A549 (cell line): ENCODE measurements around the gene TCERG1L. TPM values are rescaled to one million over a fixed set of nuclear protein-coding genes. Genes with fewer than 3 reads are reported as not detected.

Experiments used
- ATAC-seq, 2 experiments: fragments of 200-7000 bp in 1 of 2; fragments of >200 bp in 1 of 2; cut with Nextera tagmentation in 1 of 2; cut with Tn5 transposase in 1 of 2; 3 replicates each; pipeline versions ENCODE4 v1.8.0 to v1.9.1; 2018 to 2020; ENCODE audit warnings: mild to moderate bottlenecking in 1 of 2, moderate library complexity in 1 of 2
- CTCF ChIA-PET: fragments of 300-600 bp; sonication (Branson Sonifier 250); formaldehyde crosslinking; extraction: SDS; loops from one replicate; lab custom pipeline; 2021; ENCODE audit warnings: antibody characterized with exemption, inconsistent platforms; lab: Yijun Ruan, JAX
- POLR2A ChIA-PET: fragments of 350-600 bp; formaldehyde crosslinking; extraction: SDS; loops from one replicate; lab custom pipeline; 2021; ENCODE audit warnings: antibody characterized with exemption, inconsistent platforms; lab: Yijun Ruan, JAX
- DNase-seq, 2 experiments: peaks; one replicate each; pipeline versions ENCODE4 v3.0.0 to v3.0.0-alpha.2; 2011 to 2016; ENCODE audit warnings: low read depth in 1 of 2, low spot score in 1 of 2
- FAIRE-seq: peaks from 2 replicates; lab custom pipeline; 2011; peaks lifted over from hg19 to GRCh38; lab: Jason Lieb, UNC
- H3K27ac ChIP-seq, 2 experiments: fragments of >200 bp; sonication (Bioruptor Twin); formaldehyde crosslinking; 3 replicates each; pipeline ENCODE4 v1.5.1; 2016 to 2017
- H3K4me1 ChIP-seq: fragments of >200 bp; sonication (Bioruptor Twin); formaldehyde crosslinking; 3 replicates; pipeline ENCODE4 v1.6.1; 2016
- H3K4me2 ChIP-seq: fragments of >200 bp; sonication (Bioruptor Twin); formaldehyde crosslinking; 3 replicates; pipeline ENCODE4 v1.6.1; 2016
- H3K4me3 ChIP-seq: fragments of >200 bp; sonication (Bioruptor Twin); formaldehyde crosslinking; 3 replicates; pipeline ENCODE4 v1.5.1; 2016
- H3K9me3 ChIP-seq: fragments of >200 bp; sonication (Bioruptor Twin); formaldehyde crosslinking; 3 replicates; pipeline ENCODE4 v1.6.1; 2016
- BHLHE40 ChIP-seq: IDR thresholded peaks from 2 replicates; pipeline ENCODE4 v1.6.1; 2012; ENCODE audit warnings: low read depth, low read length, inconsistent platforms
- CBX2 ChIP-seq: fragments of 200-600 bp; sonication (generic); IDR thresholded peaks from 2 replicates; pipeline ENCODE4 v1.6.1; 2016; ENCODE audit warnings: low read depth, mild to moderate bottlenecking, borderline replicate concordance
- CHD2 ChIP-seq: fragments of 150-350 bp; IDR thresholded peaks from 2 replicates; pipeline ENCODE4 v1.6.1; 2014; ENCODE audit warnings: low read length; ENCODE audit not compliant: partially characterized antibody
- CHD4 ChIP-seq: fragments of 200-600 bp; sonication (generic); IDR thresholded peaks from 2 replicates; pipeline ENCODE4 v1.6.1; 2016; ENCODE audit warnings: antibody characterized with exemption, mild to moderate bottlenecking, borderline replicate concordance
- EHF ChIP-seq: fragments of 250-450 bp; sonication (Bioruptor Pico); IDR thresholded peaks from 2 replicates; pipeline ENCODE4 v1.5.0; 2020; ENCODE audit warnings: mild to moderate bottlenecking
- EHMT2 ChIP-seq: fragments of 200-600 bp; sonication (generic); IDR thresholded peaks from 2 replicates; pipeline ENCODE4 v1.6.1; 2016; ENCODE audit warnings: antibody characterized with exemption, low read depth, mild to moderate bottlenecking, moderate library complexity
- EP300 ChIP-seq, 2 experiments: fragments of >200 bp; sonication (Bioruptor Twin); formaldehyde crosslinking; IDR thresholded peaks; 2 replicates in 1 of 2; 3 replicates in 1 of 2; pipeline ENCODE4 v1.6.1; 2016 to 2017
- FOSB ChIP-seq: fragments of 250-450 bp; sonication (Bioruptor Pico); IDR thresholded peaks from 2 replicates; pipeline ENCODE4 v1.5.0; 2020; ENCODE audit warnings: mild to moderate bottlenecking, moderate library complexity
- FOSL2 ChIP-seq, 2 experiments: fragments of 450-650 bp in 1 of 2; fragments of >200 bp in 1 of 2; sonication (Bioruptor Twin) in 1 of 2; formaldehyde crosslinking; IDR thresholded peaks; 2 replicates each; pipeline versions ENCODE4 v1.5.0 to v1.6.1; 2016 to 2020; ENCODE audit warnings: mild to moderate bottlenecking in 1 of 2, moderate library complexity in 1 of 2
- HDAC2 ChIP-seq: fragments of 200-600 bp; sonication (generic); IDR thresholded peaks from 2 replicates; pipeline ENCODE4 v1.6.1; 2016
- MAFK ChIP-seq: fragments of 450-650 bp; IDR thresholded peaks from 2 replicates; pipeline ENCODE4 v1.6.1; 2014; ENCODE audit not compliant: partially characterized antibody
- NFE2L2 ChIP-seq: fragments of 150-350 bp; conservative IDR thresholded peaks from 2 replicates; pipeline ENCODE4 v1.6.1; 2014; ENCODE audit warnings: low read length
- NPAS2 ChIP-seq: fragments of 250-450 bp; sonication (Bioruptor Pico); IDR thresholded peaks from 2 replicates; pipeline ENCODE4 v1.8.0; 2022; ENCODE audit warnings: mild to moderate bottlenecking, moderate library complexity, borderline replicate concordance
- NR3C1 ChIP-seq: fragments of >200 bp; sonication (Bioruptor Twin); formaldehyde crosslinking; IDR thresholded peaks from 3 replicates; pipeline ENCODE4 v1.6.1; 2017
- PHF8 ChIP-seq: fragments of 200-600 bp; sonication (generic); IDR thresholded peaks from 2 replicates; pipeline ENCODE4 v1.6.1; 2016; ENCODE audit warnings: low read depth, mild to moderate bottlenecking, antibody characterized with exemption, moderate library complexity, borderline replicate concordance
- RFX5 ChIP-seq: fragments of 450-650 bp; IDR thresholded peaks from 2 replicates; pipeline ENCODE4 v1.7.1; 2014; ENCODE audit warnings: antibody characterized with exemption, mild to moderate bottlenecking, moderate library complexity
- SMC3 ChIP-seq: fragments of >200 bp; sonication (Bioruptor Twin); formaldehyde crosslinking; IDR thresholded peaks from 3 replicates; pipeline ENCODE4 v1.6.1; 2018; ENCODE audit warnings: inconsistent platforms
- SREBF2 ChIP-seq: fragments of 450-650 bp; IDR thresholded peaks from 2 replicates; pipeline ENCODE4 v1.6.1; 2014; ENCODE audit warnings: mild to moderate bottlenecking, moderate library complexity
- TFCP2L1 ChIP-seq: fragments of 250-450 bp; sonication (Bioruptor Pico); IDR thresholded peaks from 2 replicates; pipeline ENCODE4 v1.5.0; 2021; ENCODE audit warnings: mild to moderate bottlenecking
- TP53 ChIP-seq: fragments of 250-450 bp; sonication (Bioruptor Pico); IDR thresholded peaks from 2 replicates; pipeline ENCODE4 v1.5.0; 2021; ENCODE audit warnings: mild to moderate bottlenecking, moderate library complexity
- USF2 ChIP-seq: fragments of 450-650 bp; IDR thresholded peaks from 2 replicates; pipeline ENCODE4 v1.6.1; 2014; ENCODE audit warnings: antibody characterized with exemption
- ZFP36 ChIP-seq: fragments of 450-650 bp; IDR thresholded peaks from 2 replicates; pipeline ENCODE4 v1.6.1; 2014; ENCODE audit warnings: borderline replicate concordance; ENCODE audit not compliant: partially characterized antibody
- ZSCAN20 ChIP-seq: fragments of 250-450 bp; sonication (Bioruptor Pico); IDR thresholded peaks from 2 replicates; pipeline ENCODE4 v1.8.0; 2022; ENCODE audit warnings: mild to moderate bottlenecking, moderate library complexity
- WGBS: methylation state at CpG from one replicate; pipeline ENCODE4 v1.1.6; 2017; ENCODE audit errors: missing lambda C conversion rate; 5-methylcytosine and 5-hydroxymethylcytosine counted together
- polyA plus RNA-seq, 4 experiments: library from polyadenylated mRNA; depleted of rRNA in 3 of 4; stranded (reverse); fragments of >200 nt; fragmentation: RNase III in 1 of 4; extraction: RNeasy Plus Mini Kit Qiagen cat#74134 plus additional on column Dnase treatment in 1 of 4; gene quantifications; 2 replicates in 3 of 4; 3 replicates in 1 of 4; pipeline ENCODE4 v1.2.3, GENCODE V29; 2011 to 2017
- TF ChIP-seq, protein P1 (sequence below): fragments of 200-600 bp; sonication (generic); IDR thresholded peaks from 2 replicates; pipeline ENCODE4 v1.6.1; 2016; ENCODE audit warnings: antibody characterized with exemption, mild to moderate bottlenecking, moderate library complexity
- TF ChIP-seq, protein P2 (sequence below): fragments of >200 bp; sonication (Bioruptor Twin); formaldehyde crosslinking; IDR thresholded peaks from 3 replicates; pipeline ENCODE4 v1.5.1; 2016

Gene TCERG1L
- polyA plus RNA-seq, 2 of the 4 experiments (the other 2 are of a cell fraction), result not detected

DNA sequence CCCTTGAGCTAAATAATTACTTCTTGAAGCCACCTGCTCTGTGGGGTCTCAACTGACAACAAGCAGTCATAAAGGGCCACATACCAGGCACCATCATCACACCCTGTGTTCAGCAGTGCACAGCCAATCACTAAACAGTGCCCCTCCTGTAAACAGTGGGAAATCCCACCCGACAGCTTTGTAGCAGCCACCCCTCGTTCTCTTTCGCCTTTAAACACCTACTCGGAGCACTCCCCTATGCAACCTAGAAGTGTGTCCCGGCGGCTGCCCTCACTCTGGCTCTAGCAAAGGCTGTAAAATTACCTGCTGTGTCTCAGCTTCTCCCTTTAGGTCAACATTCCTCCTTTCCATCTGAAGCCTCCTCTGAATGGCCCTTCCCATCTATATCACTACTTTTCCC is 111.9 kb downstream of the TCERG1L start:
- FAIRE-seq (no peak), ATAC-seq (no peak), DNase-seq (no peak)
- Histone ChIP-seq H3K4me1 (no peaks in the 10 kb centered on the region), H3K4me3 (no peak overlapping the region), H3K9me3 (no peaks in the 10 kb centered on the region), H3K27ac (no peak overlapping the region), H3K4me2 (no peak overlapping the region)
- no peak for TF ChIP-seq USF2
- no peak for TF ChIP-seq SREBF2
- no peak for TF ChIP-seq ZSCAN20 (CRISPR knock-in tag)
- TF ChIP-seq HDAC2, result no peak
- no peak for TF ChIP-seq CHD4
- no peak for TF ChIP-seq ZFP36
- TF ChIP-seq NR3C1, result no peak
- no peak for TF ChIP-seq CBX2
- no peak for TF ChIP-seq EP300 (IDR thresholded peaks at IDR 0.05)
- no peak for TF ChIP-seq PHF8
- no peak for TF ChIP-seq NFE2L2
- TF ChIP-seq EHMT2, result no peak
- TF ChIP-seq, protein P1, sequence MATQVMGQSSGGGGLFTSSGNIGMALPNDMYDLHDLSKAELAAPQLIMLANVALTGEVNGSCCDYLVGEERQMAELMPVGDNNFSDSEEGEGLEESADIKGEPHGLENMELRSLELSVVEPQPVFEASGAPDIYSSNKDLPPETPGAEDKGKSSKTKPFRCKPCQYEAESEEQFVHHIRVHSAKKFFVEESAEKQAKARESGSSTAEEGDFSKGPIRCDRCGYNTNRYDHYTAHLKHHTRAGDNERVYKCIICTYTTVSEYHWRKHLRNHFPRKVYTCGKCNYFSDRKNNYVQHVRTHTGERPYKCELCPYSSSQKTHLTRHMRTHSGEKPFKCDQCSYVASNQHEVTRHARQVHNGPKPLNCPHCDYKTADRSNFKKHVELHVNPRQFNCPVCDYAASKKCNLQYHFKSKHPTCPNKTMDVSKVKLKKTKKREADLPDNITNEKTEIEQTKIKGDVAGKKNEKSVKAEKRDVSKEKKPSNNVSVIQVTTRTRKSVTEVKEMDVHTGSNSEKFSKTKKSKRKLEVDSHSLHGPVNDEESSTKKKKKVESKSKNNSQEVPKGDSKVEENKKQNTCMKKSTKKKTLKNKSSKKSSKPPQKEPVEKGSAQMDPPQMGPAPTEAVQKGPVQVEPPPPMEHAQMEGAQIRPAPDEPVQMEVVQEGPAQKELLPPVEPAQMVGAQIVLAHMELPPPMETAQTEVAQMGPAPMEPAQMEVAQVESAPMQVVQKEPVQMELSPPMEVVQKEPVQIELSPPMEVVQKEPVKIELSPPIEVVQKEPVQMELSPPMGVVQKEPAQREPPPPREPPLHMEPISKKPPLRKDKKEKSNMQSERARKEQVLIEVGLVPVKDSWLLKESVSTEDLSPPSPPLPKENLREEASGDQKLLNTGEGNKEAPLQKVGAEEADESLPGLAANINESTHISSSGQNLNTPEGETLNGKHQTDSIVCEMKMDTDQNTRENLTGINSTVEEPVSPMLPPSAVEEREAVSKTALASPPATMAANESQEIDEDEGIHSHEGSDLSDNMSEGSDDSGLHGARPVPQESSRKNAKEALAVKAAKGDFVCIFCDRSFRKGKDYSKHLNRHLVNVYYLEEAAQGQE, result no peak
- TF ChIP-seq FOSL2 (IDR thresholded peaks at IDR 0.05), result no peak
- no peak for TF ChIP-seq FOSL2 (CRISPR knock-in tag; IDR thresholded peaks at IDR 0.05)
- TF ChIP-seq MAFK, result no peak
- no peak for TF ChIP-seq CHD2
- TF ChIP-seq BHLHE40, result no peak
- no peak for TF ChIP-seq TFCP2L1
- no peak for TF ChIP-seq EHF
- no peak for TF ChIP-seq NPAS2 (CRISPR knock-in tag)
- WGBS, result 0% methylated on average over 6 of the region's 6 CpGs
- POLR2A ChIA-PET, result no interaction called here
- CTCF ChIA-PET, result no interaction called here

- no peak for DNase-seq
- POLR2A ChIA-PET, result no interaction called here
- CTCF ChIA-PET, result no interaction called here
- H3K9me3 ChIP-seq, result no peaks in the 10 kb centered on the region; the same call in 2 of the 3 replicates
- no peak for TF ChIP-seq EHMT2
- no peak for TF ChIP-seq FOSB (CRISPR knock-in tag)
- no peak for TF ChIP-seq TP53 (CRISPR knock-in tag)
- TF ChIP-seq, protein P2, sequence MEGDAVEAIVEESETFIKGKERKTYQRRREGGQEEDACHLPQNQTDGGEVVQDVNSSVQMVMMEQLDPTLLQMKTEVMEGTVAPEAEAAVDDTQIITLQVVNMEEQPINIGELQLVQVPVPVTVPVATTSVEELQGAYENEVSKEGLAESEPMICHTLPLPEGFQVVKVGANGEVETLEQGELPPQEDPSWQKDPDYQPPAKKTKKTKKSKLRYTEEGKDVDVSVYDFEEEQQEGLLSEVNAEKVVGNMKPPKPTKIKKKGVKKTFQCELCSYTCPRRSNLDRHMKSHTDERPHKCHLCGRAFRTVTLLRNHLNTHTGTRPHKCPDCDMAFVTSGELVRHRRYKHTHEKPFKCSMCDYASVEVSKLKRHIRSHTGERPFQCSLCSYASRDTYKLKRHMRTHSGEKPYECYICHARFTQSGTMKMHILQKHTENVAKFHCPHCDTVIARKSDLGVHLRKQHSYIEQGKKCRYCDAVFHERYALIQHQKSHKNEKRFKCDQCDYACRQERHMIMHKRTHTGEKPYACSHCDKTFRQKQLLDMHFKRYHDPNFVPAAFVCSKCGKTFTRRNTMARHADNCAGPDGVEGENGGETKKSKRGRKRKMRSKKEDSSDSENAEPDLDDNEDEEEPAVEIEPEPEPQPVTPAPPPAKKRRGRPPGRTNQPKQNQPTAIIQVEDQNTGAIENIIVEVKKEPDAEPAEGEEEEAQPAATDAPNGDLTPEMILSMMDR, result no peak
- TF ChIP-seq SMC3, result no peak
- TF ChIP-seq RFX5, result no peak
- TF ChIP-seq, all 56 proteins: peak for 0
- 19% methylated on average over 7 of the region's 7 CpGs for WGBS
- Histone ChIP-seq H3K27ac (no peak overlapping the region), H3K4me2 (no peak overlapping the region), H3K4me3 (no peak overlapping the region), H3K4me1 (no peaks in the 10 kb centered on the region)
- FAIRE-seq (no peak), ATAC-seq (no peak)
Measured at GRCh38 chr10:131198843-131199242, 112.7 kb downstream of the TCERG1L start.
